Measurements from ENCODE around the gene CDH12. TPM values are rescaled to one million over a fixed set of nuclear protein-coding genes. Genes with fewer than 3 reads are reported as not detected.
"Not testable (repeated sequence)": the region's sequence is repeated elsewhere in the genome, so short reads cannot be mapped to it uniquely, and the experiment has no call there.

CDH12 gene
- total RNA-seq, 1 donor from 2014 or later = not detected

- DNase-seq (ENCODE audit: low read depth, low spot score) = not testable (repeated sequence)
Observed at GRCh38 chr5:22774214-22774613, 78.9 kb downstream of the CDH12 start.

GRCh38 chr5:22764736-22765135 lies 88.4 kb downstream of the CDH12 start:
- DNase-seq (ENCODE audit: low read depth, low spot score) = no peak

GRCh38 chr5:22757776-22758175 lies 95.4 kb downstream of the CDH12 start:
- DNase-seq (ENCODE audit: low read depth, low spot score) = no peak

- DNase-seq (ENCODE audit: low read depth, low spot score) = no peak
Observed at GRCh38 chr5:22754155-22754554, 99.0 kb downstream of the CDH12 start.

GRCh38 chr5:22751536-22751935 lies 101.6 kb downstream of the CDH12 start:
- DNase-seq (ENCODE audit: low read depth, low spot score) = no peak

- no peak for DNase-seq (ENCODE audit: low read depth, low spot score)
Observed at GRCh38 chr5:22736443-22737003, 116.6 kb downstream of the CDH12 start.

- DNase-seq (ENCODE audit: low read depth, low spot score) = no peak
Observed at GRCh38 chr5:22734907-22735306, 118.2 kb downstream of the CDH12 start.

GRCh38 chr5:22728610-22729009 lies 124.5 kb downstream of the CDH12 start:
- DNase-seq (ENCODE audit: low read depth, low spot score) = no peak

GRCh38 chr5:22722491-22722890 lies 130.7 kb downstream of the CDH12 start:
- DNase-seq (ENCODE audit: low read depth, low spot score) = no peak

GRCh38 chr5:22722056-22722455 lies 131.1 kb downstream of the CDH12 start:
- DNase-seq (ENCODE audit: low read depth, low spot score) = no peak

GRCh38 chr5:22719842-22720241 lies 133.3 kb downstream of the CDH12 start:
- no peak for DNase-seq (ENCODE audit: low read depth, low spot score)

- no peak for DNase-seq (ENCODE audit: low read depth, low spot score)
Observed at GRCh38 chr5:22710660-22711059, 142.5 kb downstream of the CDH12 start.

- no peak for DNase-seq (ENCODE audit: low read depth, low spot score)
Observed at GRCh38 chr5:22709743-22710142, 143.4 kb downstream of the CDH12 start.

- DNase-seq (ENCODE audit: low read depth, low spot score) = no peak
Observed at GRCh38 chr5:22708770-22709328, 144.3 kb downstream of the CDH12 start.

GRCh38 chr5:22706901-22707300 lies 146.2 kb downstream of the CDH12 start:
- DNase-seq (ENCODE audit: low read depth, low spot score) = no peak

- DNase-seq (ENCODE audit: low read depth, low spot score) = no peak
Observed at GRCh38 chr5:22699319-22699718, 153.8 kb downstream of the CDH12 start.

GRCh38 chr5:22693121-22693520 lies 160.0 kb downstream of the CDH12 start:
- no peak for DNase-seq (ENCODE audit: low read depth, low spot score)

- DNase-seq (ENCODE audit: low read depth, low spot score) = no peak
Observed at GRCh38 chr5:22683050-22683449, 170.1 kb downstream of the CDH12 start.

GRCh38 chr5:22678886-22679285 lies 174.3 kb downstream of the CDH12 start:
- DNase-seq (ENCODE audit: low read depth, low spot score) = no peak

- no peak for DNase-seq (ENCODE audit: low read depth, low spot score)
Observed at GRCh38 chr5:22673131-22673530, 180.0 kb downstream of the CDH12 start.

GRCh38 chr5:22669345-22669744 lies 183.8 kb downstream of the CDH12 start:
- DNase-seq (ENCODE audit: low read depth, low spot score) = no peak

- DNase-seq (ENCODE audit: low read depth, low spot score) = no peak
Observed at GRCh38 chr5:22665801-22666200, 187.3 kb downstream of the CDH12 start.

- no peak for DNase-seq (ENCODE audit: low read depth, low spot score)
Observed at GRCh38 chr5:22663134-22663533, 190.0 kb downstream of the CDH12 start.

GRCh38 chr5:22662391-22662790 lies 190.8 kb downstream of the CDH12 start:
- no peak for DNase-seq (ENCODE audit: low read depth, low spot score)

All from pulmonary artery endothelial cell (primary cell).